ENCODE data around the gene RPS8.

The RPS8 gene

GRCh38 chr1:44828003-44828651 is 52.8 kb downstream of the RPS8 start:
- TF ChIP-seq, protein P1, sequence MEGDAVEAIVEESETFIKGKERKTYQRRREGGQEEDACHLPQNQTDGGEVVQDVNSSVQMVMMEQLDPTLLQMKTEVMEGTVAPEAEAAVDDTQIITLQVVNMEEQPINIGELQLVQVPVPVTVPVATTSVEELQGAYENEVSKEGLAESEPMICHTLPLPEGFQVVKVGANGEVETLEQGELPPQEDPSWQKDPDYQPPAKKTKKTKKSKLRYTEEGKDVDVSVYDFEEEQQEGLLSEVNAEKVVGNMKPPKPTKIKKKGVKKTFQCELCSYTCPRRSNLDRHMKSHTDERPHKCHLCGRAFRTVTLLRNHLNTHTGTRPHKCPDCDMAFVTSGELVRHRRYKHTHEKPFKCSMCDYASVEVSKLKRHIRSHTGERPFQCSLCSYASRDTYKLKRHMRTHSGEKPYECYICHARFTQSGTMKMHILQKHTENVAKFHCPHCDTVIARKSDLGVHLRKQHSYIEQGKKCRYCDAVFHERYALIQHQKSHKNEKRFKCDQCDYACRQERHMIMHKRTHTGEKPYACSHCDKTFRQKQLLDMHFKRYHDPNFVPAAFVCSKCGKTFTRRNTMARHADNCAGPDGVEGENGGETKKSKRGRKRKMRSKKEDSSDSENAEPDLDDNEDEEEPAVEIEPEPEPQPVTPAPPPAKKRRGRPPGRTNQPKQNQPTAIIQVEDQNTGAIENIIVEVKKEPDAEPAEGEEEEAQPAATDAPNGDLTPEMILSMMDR (IDR thresholded peaks at IDR 0.05; ENCODE audit: extremely low read depth, missing control alignments) = no peak
- no peak for DNase-seq (ENCODE audit: low spot score)

Measured in GM20000 (cell line).